HL-60 (cell line): Measurements from ENCODE around the gene SERP2.
A peak's percentile ranks its signal among the peaks of the same experiment; 100 is the strongest.

Source experiments
- DNase-seq, 2 experiments: peaks; one replicate each; pipeline ENCODE4 v3.0.0-alpha.2; 2010 to 2020; ENCODE audit warnings: low read depth in 1 of 2, low spot score in 1 of 2
- H3K27ac ChIP-seq: fragments of 250-450 bp; sonication (Bioruptor Pico); replicated peaks from 2 replicates; pipeline ENCODE4 v1.5.1; 2020; ENCODE audit warnings: mild to moderate bottlenecking, moderate library complexity
- H3K27me3 ChIP-seq: fragments of 250-450 bp; sonication (Bioruptor Pico); 2 replicates; pipeline ENCODE4 v1.5.1; 2021; ENCODE audit warnings: mild to moderate bottlenecking, moderate library complexity; ENCODE audit not compliant: insufficient read depth, poor library complexity, severe bottlenecking
- H3K4me3 ChIP-seq: replicated peaks from 2 replicates; pipeline ENCODE4 v1.5.1; 2011; ENCODE audit warnings: mild to moderate bottlenecking, control low read depth, low read length; ENCODE audit not compliant: insufficient read depth
- GABPA ChIP-seq: IDR thresholded peaks from 2 replicates; pipeline ENCODE4 v1.6.1; 2012; ENCODE audit warnings: low read depth
- POLR2AphosphoS5 ChIP-seq: IDR thresholded peaks from 2 replicates; pipeline ENCODE4 v1.6.1; 2012; ENCODE audit warnings: low read depth
- SPI1 ChIP-seq: IDR thresholded peaks from 2 replicates; pipeline ENCODE4 v1.6.1; 2012; ENCODE audit warnings: low read depth, mild to moderate bottlenecking, borderline replicate concordance
- TF ChIP-seq, protein P1 (sequence below): IDR thresholded peaks from one replicate; pipeline ENCODE4 v1.5.1; 2011; ENCODE audit warnings: low read length, control low read depth, inconsistent platforms; ENCODE audit not compliant: insufficient read depth
- TF ChIP-seq, protein P2 (sequence below): IDR thresholded peaks from 2 replicates; pipeline ENCODE4 v1.6.1; 2012; ENCODE audit warnings: low read depth; ENCODE audit not compliant: insufficient replicate concordance

The SERP2 gene

DNA sequence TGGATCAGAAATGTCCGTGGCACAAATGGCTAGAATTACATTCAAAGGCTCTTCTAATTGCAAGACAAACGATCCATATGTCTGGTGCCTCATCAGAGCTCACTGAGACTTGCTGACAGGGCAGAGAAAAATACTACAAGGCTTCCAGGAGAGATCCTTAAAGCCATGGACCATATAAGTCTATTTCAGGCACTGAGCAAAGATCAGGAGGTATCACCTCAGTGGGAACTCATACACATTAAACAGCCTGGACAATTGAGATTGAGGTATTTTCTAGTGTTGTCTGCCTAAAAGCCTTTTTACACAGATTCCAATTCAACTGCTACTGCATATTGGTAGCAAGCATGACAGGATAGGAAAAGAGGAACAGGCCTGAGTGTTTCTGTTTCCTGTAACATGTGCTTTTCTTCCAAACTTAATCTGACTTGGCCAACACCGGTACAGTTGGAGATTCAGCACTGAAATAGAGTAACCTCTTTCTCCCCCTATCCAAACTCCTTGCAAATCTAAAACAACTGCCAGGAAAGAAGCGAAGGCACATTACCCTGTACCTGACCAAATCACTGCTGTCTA lies 65.9 kb downstream of the SERP2 start:
- Histone ChIP-seq H3K4me3 (no peak overlapping the region), H3K27ac (no peak overlapping the region)
- TF ChIP-seq, protein P1, sequence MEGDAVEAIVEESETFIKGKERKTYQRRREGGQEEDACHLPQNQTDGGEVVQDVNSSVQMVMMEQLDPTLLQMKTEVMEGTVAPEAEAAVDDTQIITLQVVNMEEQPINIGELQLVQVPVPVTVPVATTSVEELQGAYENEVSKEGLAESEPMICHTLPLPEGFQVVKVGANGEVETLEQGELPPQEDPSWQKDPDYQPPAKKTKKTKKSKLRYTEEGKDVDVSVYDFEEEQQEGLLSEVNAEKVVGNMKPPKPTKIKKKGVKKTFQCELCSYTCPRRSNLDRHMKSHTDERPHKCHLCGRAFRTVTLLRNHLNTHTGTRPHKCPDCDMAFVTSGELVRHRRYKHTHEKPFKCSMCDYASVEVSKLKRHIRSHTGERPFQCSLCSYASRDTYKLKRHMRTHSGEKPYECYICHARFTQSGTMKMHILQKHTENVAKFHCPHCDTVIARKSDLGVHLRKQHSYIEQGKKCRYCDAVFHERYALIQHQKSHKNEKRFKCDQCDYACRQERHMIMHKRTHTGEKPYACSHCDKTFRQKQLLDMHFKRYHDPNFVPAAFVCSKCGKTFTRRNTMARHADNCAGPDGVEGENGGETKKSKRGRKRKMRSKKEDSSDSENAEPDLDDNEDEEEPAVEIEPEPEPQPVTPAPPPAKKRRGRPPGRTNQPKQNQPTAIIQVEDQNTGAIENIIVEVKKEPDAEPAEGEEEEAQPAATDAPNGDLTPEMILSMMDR: no peak
- TF ChIP-seq GABPA: no peak
- no peak for TF ChIP-seq POLR2AphosphoS5
- TF ChIP-seq, protein P2, sequence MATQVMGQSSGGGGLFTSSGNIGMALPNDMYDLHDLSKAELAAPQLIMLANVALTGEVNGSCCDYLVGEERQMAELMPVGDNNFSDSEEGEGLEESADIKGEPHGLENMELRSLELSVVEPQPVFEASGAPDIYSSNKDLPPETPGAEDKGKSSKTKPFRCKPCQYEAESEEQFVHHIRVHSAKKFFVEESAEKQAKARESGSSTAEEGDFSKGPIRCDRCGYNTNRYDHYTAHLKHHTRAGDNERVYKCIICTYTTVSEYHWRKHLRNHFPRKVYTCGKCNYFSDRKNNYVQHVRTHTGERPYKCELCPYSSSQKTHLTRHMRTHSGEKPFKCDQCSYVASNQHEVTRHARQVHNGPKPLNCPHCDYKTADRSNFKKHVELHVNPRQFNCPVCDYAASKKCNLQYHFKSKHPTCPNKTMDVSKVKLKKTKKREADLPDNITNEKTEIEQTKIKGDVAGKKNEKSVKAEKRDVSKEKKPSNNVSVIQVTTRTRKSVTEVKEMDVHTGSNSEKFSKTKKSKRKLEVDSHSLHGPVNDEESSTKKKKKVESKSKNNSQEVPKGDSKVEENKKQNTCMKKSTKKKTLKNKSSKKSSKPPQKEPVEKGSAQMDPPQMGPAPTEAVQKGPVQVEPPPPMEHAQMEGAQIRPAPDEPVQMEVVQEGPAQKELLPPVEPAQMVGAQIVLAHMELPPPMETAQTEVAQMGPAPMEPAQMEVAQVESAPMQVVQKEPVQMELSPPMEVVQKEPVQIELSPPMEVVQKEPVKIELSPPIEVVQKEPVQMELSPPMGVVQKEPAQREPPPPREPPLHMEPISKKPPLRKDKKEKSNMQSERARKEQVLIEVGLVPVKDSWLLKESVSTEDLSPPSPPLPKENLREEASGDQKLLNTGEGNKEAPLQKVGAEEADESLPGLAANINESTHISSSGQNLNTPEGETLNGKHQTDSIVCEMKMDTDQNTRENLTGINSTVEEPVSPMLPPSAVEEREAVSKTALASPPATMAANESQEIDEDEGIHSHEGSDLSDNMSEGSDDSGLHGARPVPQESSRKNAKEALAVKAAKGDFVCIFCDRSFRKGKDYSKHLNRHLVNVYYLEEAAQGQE: no peak
- peak; percentile 92 for TF ChIP-seq SPI1

DNA sequence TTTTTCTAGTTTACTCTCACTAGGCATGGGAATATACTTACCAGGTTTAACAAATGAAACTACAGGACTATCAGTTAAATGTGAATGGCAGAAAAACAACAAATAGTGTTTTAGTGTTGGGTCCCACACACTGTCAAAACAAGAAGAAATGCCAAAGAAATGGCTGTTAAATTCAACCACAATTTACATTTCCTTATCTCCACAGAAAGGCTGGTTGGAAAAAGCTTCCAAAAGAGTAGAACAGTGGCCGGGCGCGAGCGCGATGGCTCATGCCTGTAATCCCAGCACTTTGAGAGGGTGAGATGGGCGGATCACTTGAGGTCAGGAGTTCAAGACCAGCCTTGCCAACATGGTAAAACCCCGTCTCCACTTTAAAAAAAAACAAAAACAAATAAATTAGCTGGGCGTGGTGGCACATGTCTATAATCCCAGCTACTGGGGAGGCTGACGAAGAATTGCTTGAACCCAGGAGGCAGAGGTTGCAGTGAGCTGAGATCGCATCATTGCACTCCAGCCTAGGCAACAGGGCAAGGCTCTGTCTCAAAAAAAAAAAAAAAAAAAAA lies 66.5 kb downstream of the SERP2 start:
- Histone ChIP-seq H3K27me3 (peaks cover 4% of the 10 kb centered on the region), H3K4me3 (no peak overlapping the region), H3K27ac (no peak overlapping the region)
- no peak for DNase-seq
- TF ChIP-seq SPI1 (no peak), POLR2AphosphoS5 (no peak), GABPA (no peak)
- TF ChIP-seq, protein P2: no peak
- TF ChIP-seq, protein P1: no peak

More for the DNA sequence above, 65.9 kb downstream of the SERP2 start:
- peak in 1 of 2 experiments; percentile 40 for DNase-seq
- peaks cover 4% of the 10 kb centered on the region for H3K27me3 ChIP-seq
